ENCODE results near the gene HENMT1.
"Not testable (repeated sequence)": the region's sequence is repeated elsewhere in the genome, so short reads cannot be mapped to it uniquely, and the experiment has no call there.

HENMT1 gene

GRCh38 chr1:108671143-108671542, 10.2 kb upstream of the HENMT1 start:
- DNase-seq (ENCODE audit: low read depth in 1 of 2, low spot score in 1 of 2), result no peak

GRCh38 chr1:108670131-108670773, 9.4 kb upstream of the HENMT1 start:
- DNase-seq (ENCODE audit: low read depth in 1 of 2, low spot score in 1 of 2), result no peak

- DNase-seq (ENCODE audit: low read depth in 1 of 2, low spot score in 1 of 2), result no peak
These were observed 8.8 kb upstream of the HENMT1 start for GRCh38 chr1:108669679-108670078.

GRCh38 chr1:108668777-108669176, 7.9 kb upstream of the HENMT1 start:
- DNase-seq (ENCODE audit: low read depth in 1 of 2, low spot score in 1 of 2), result no peak

GRCh38 chr1:108667422-108667821, 6.5 kb upstream of the HENMT1 start:
- not testable (repeated sequence) for DNase-seq (ENCODE audit: low read depth in 1 of 2, low spot score in 1 of 2)

- DNase-seq (ENCODE audit: low read depth in 1 of 2, low spot score in 1 of 2), result no peak
These were observed 4.9 kb upstream of the HENMT1 start for GRCh38 chr1:108665771-108666170.

- no peak for DNase-seq (ENCODE audit: low read depth in 1 of 2, low spot score in 1 of 2)
These were observed 4.2 kb upstream of the HENMT1 start for GRCh38 chr1:108665067-108665466.

GRCh38 chr1:108664481-108664880, 3.6 kb upstream of the HENMT1 start:
- DNase-seq (ENCODE audit: low read depth in 1 of 2, low spot score in 1 of 2), result no peak

GRCh38 chr1:108663074-108663473, 2.2 kb upstream of the HENMT1 start:
- no peak for DNase-seq (ENCODE audit: low read depth in 1 of 2, low spot score in 1 of 2)

GRCh38 chr1:108657356-108658080, 3.4 kb downstream of the HENMT1 start:
- DNase-seq (ENCODE audit: low read depth in 1 of 2, low spot score in 1 of 2), result no peak

GRCh38 chr1:108653431-108654105, 7.3 kb downstream of the HENMT1 start:
- DNase-seq (ENCODE audit: low read depth in 1 of 2, low spot score in 1 of 2), result no peak

- DNase-seq (ENCODE audit: low read depth in 1 of 2, low spot score in 1 of 2), result peak; percentile 16 to 62
These were observed 14.1 kb downstream of the HENMT1 start for GRCh38 chr1:108646648-108647269.

GRCh38 chr1:108646265-108646647, 14.6 kb downstream of the HENMT1 start:
- no peak for DNase-seq (ENCODE audit: low read depth in 1 of 2, low spot score in 1 of 2)

- DNase-seq (ENCODE audit: low read depth in 1 of 2, low spot score in 1 of 2), result no peak
These were observed 15.2 kb downstream of the HENMT1 start for GRCh38 chr1:108645564-108646184.

- DNase-seq (ENCODE audit: low read depth in 1 of 2, low spot score in 1 of 2), result no peak
These were observed 15.9 kb downstream of the HENMT1 start for GRCh38 chr1:108644984-108645383.

- no peak for DNase-seq (ENCODE audit: low read depth in 1 of 2, low spot score in 1 of 2)
These were observed 17.2 kb downstream of the HENMT1 start for GRCh38 chr1:108643492-108644335.

GRCh38 chr1:108640863-108641262, 20.0 kb downstream of the HENMT1 start:
- not testable (repeated sequence) for DNase-seq (ENCODE audit: low read depth in 1 of 2, low spot score in 1 of 2)

- DNase-seq (ENCODE audit: low read depth in 1 of 2, low spot score in 1 of 2), result no peak
These were observed 20.9 kb downstream of the HENMT1 start for GRCh38 chr1:108639899-108640560.

- no peak for DNase-seq (ENCODE audit: low read depth in 1 of 2, low spot score in 1 of 2)
These were observed 24.0 kb downstream of the HENMT1 start for GRCh38 chr1:108636876-108637275.

GRCh38 chr1:108634521-108634920, 26.4 kb downstream of the HENMT1 start:
- DNase-seq (ENCODE audit: low read depth in 1 of 2, low spot score in 1 of 2), result no peak

Measured in stimulated activated CD4-positive, alpha-beta T cell treated with anti-CD3 and anti-CD28 coated beads, Interleukin-15, amount 100 ng/mL, for 1 hour (primary cell).